Measurements from ENCODE around the gene CLPX. TPM values are rescaled to one million over a fixed set of nuclear protein-coding genes. Genes with fewer than 3 reads are reported as not detected.
"Not testable (repeated sequence)": the region's sequence is repeated elsewhere in the genome, so short reads cannot be mapped to it uniquely, and the experiment has no call there.

Gene CLPX
- total and polyA plus RNA-seq, 9 donors, result 19.0 to 44.4 (median 41.1) TPM

- no peak for DNase-seq
- Histone ChIP-seq H3K9me3 (no peaks in the 10 kb centered on the region), H3K4me3 (no peak overlapping the region), H3K4me1 (ENCODE audit: insufficient read depth) (no peaks in the 10 kb centered on the region), H3K27ac (no peak overlapping the region), H3K36me3 (no peaks in the 10 kb centered on the region), H3K27me3 (no peaks in the 10 kb centered on the region)
- no peak for TF ChIP-seq CTCF (IDR thresholded peaks at IDR 0.05)
- no peak for TF ChIP-seq EP300 (IDR thresholded peaks at IDR 0.05)
- TF ChIP-seq POLR2A (IDR thresholded peaks at IDR 0.05), result no peak
- intact Hi-C loops (cut with DNase I), result no loop called here
- WGBS, 3 donors, result 90 to 93% (median 92%) methylated on average over 5 of the region's 5 CpGs
These were observed 6.9 kb upstream of the CLPX start for GRCh38 chr15:65192016-65192415.

- DNase-seq, result peak in 2 of 5 donors; percentile 27 to 70
- no peaks in the 10 kb centered on the region for H3K27me3 ChIP-seq
- no peak overlapping the region for H3K4me3 ChIP-seq
- H3K4me1 ChIP-seq (ENCODE audit: insufficient read depth), result no peaks in the 10 kb centered on the region
- H3K27ac ChIP-seq, result no peak overlapping the region
- intact Hi-C loops (cut with DNase I), result loop anchor here in 3 of 4 donors (2.0 to 5.0 kb wide), 3 partner anchors 82 to 84 kb away; no protein-coding TSS in a partner anchor
- peak; percentile 39 to 85 (median 78) for TF ChIP-seq CTCF (IDR thresholded peaks at IDR 0.05)
- TF ChIP-seq EP300 (IDR thresholded peaks at IDR 0.05), result no peak
- 0 to 6% (median 4%) methylated on average over 3 of the region's 3 CpGs for WGBS, 3 donors
- H3K9me3 ChIP-seq, result no peaks in the 10 kb centered on the region
- H3K36me3 ChIP-seq, result no peaks in the 10 kb centered on the region
These were observed 4.1 kb upstream of the CLPX start for GRCh38 chr15:65189102-65189740.

GRCh38 chr15:65188472-65188871 lies 3.3 kb upstream of the CLPX start:
- not testable (repeated sequence) for DNase-seq; H3K36me3 ChIP-seq; H3K4me3 ChIP-seq; H3K9me3 ChIP-seq; H3K4me1 ChIP-seq (ENCODE audit: insufficient read depth); H3K27ac ChIP-seq; H3K27me3 ChIP-seq
- intact Hi-C loops (cut with DNase I), result loop anchor here in 3 of 4 donors (2.0 to 5.0 kb wide), 3 partner anchors 82 to 84 kb away; no protein-coding TSS in a partner anchor
- WGBS, 3 donors, result 76 to 82% (median 82%) methylated on average over 9 of the region's 9 CpGs

- 0 to 1% (median 0%) methylated on average over 33 of the region's 33 CpGs for WGBS, 3 donors
- peak; percentile 63 to 77 (median 69) for DNase-seq
- peaks cover 2% of the 10 kb centered on the region for H3K4me1 ChIP-seq (ENCODE audit: insufficient read depth)
- TF ChIP-seq EP300 (IDR thresholded peaks at IDR 0.05) (no peak), CTCF (IDR thresholded peaks at IDR 0.05) (no peak), POLR2A (IDR thresholded peaks at IDR 0.05) (no peak)
- H3K36me3 ChIP-seq, result no peaks in the 10 kb centered on the region
- H3K9me3 ChIP-seq, result no peaks in the 10 kb centered on the region
- H3K4me3 ChIP-seq, result peak overlapping the region; percentile 95
- no peaks in the 10 kb centered on the region for H3K27me3 ChIP-seq
- intact Hi-C loops (cut with DNase I), result no loop called here
- peak overlapping the region; percentile 94 to 97 for H3K27ac ChIP-seq
These were observed 756 bp downstream of the CLPX start for GRCh38 chr15:65184305-65184867.

- H3K27ac ChIP-seq, result peak overlapping the region in 1 of 2 donors; percentile 94
- H3K36me3 ChIP-seq, result no peaks in the 10 kb centered on the region
- intact Hi-C loops (cut with DNase I), result no loop called here
- TF ChIP-seq EP300 (IDR thresholded peaks at IDR 0.05) (no peak), POLR2A (IDR thresholded peaks at IDR 0.05) (no peak), CTCF (IDR thresholded peaks at IDR 0.05) (no peak)
- no peak for DNase-seq
- 1% methylated on average over 4 of the region's 4 CpGs for WGBS, 3 donors
- H3K27me3 ChIP-seq, result no peaks in the 10 kb centered on the region
- no peaks in the 10 kb centered on the region for H3K9me3 ChIP-seq
- peaks cover 2% of the 10 kb centered on the region for H3K4me1 ChIP-seq (ENCODE audit: insufficient read depth)
- peak overlapping the region; percentile 95 for H3K4me3 ChIP-seq
These were observed 1.3 kb downstream of the CLPX start for GRCh38 chr15:65183865-65184159.
